Measurements from ENCODE around the gene PSMA3.

DNA sequence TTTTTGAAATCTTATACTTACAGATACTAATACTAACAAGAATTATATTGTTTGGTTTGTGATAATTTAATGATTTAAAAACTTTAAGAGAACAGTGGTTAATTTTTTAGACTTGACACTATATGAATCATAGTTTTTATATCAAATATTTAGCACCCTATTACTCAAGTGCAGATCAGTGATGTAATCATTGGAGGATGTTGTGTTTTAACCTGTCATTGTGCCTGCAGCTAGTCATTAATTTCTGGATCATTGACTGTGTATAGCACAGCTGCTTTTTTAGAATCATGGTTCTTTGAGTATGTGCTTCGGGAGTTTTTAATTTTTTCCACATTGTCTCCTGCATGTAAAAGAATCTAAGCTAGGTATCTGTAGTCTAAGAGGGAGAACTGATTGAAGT, 71.0 kb downstream of the PSMA3 start:
- no peak for TF ChIP-seq POLR2AphosphoS5 (IDR thresholded peaks at IDR 0.05; ENCODE audit: low read depth, low read length)
- no peak for TF ChIP-seq TAF1 (IDR thresholded peaks at IDR 0.05; ENCODE audit: borderline replicate concordance, low read depth, low read length)
- TF ChIP-seq POLR2A (IDR thresholded peaks at IDR 0.05; ENCODE audit: low read depth, low read length): no peak
